NCI-H1105 treated with DMSO at 0.1 percent for 48 hours (cell line): ENCODE results near the gene ADK.
A peak's percentile ranks its signal among the peaks of the same experiment; 100 is the strongest.
"Not testable (repeated sequence)": the region's sequence is repeated elsewhere in the genome, so short reads cannot be mapped to it uniquely, and the experiment has no call there.

Source experiments
- DNase-seq: peaks from one replicate; lab custom pipeline; 2025; lab: John Stamatoyannopoulos, UW

Gene ADK

DNA sequence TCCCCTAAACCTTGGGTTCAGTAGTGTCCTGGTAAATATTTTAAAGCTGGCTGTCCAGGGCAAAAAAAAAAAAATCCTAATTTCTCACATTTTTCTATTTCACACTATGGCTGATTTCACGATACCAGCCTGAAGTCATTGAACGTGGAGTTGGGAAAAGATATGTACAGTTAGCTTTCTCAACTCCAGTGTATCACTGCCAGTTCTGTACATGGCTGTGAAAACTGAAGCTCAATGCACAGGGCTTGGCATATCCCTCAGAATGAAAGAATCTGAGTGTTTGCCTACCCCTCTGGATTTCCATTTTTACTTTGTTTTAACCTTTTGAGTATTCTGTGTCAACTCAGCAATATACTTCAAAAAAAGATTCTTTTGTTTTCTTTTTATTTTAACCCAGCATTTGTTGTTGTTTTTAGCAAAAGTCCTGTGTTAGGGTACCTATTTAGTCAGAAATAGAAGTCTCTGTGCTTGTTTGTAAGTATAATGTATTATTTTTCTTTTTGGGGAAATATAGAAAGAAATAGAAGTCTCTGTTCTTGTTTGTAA is 274.5 kb downstream of the ADK start:
- DNase-seq: no peak

- no peak for DNase-seq
These were observed 280.8 kb downstream of the ADK start for GRCh38 chr10:74431816-74432215.

DNA sequence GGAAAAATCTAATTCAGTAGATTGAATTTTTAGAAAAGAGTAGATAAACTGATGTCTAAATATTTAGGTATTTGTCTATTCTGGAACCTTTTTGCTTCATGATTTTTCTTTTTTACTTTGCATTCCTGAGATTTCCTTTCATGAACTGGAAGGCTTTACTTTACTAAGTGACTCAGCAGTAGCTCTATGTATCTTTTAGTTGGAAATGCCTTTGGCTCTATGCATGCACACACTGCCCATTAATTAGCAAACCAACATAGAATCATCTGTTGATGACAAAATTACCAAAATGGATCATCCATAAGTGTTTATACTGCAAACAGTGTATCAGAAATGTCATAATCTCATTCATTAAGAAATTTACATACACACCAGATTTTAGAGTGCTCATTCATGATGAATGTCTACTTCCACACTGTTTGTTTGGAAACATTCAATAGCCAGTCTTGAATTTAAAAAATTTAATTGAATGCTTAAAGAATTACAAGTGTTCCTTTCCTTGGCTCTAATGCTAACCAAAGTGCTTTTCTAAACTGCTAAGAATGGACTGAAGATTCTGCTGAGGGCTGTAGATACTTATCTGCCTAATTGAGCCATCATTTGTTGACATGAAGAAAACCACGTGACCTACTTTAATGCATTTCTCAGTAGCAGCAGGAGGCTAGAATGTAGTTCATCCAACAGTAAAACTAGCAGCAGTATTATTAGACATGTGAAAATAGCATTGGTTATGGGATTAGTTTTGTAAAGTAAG is 282.0 kb downstream of the ADK start:
- DNase-seq: peak; percentile 78

DNA sequence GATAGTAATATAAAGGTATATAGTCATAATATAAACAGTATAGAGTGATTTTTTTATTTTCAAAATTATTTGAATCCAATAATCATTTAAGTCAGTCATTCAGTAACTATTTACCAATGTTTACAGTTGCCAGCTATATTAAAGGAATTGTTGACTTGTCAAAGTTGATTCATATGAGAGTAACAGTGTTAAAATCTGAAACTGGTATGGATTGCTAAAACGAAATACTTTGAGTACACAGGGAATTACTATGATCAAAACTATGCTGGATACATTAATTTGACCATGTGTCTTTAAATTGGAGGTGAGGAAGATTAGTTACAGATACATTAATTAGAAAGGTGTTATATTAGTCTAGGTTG is 282.6 kb downstream of the ADK start:
- no peak for DNase-seq

GRCh38 chr10:74433993-74434392 is 283.0 kb downstream of the ADK start:
- no peak for DNase-seq

DNA sequence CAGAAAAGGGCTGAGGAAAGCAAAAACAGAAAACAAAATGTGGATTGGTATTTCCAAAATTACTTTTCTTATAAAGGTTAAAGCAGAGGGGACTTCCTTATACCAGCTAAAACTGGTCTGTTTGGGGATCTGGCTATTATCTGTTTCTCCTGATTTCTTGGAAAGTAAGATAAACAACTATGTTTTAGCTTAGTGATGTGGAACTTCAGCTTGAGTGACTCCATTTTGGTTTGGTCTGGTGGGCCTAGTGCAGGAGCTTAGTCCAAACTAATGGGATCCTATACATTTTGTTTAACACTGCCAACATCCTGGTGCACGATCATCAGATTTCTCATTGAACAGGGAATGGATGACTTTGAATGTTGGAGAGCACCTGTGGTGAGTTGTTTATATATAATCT is 283.5 kb downstream of the ADK start:
- no peak for DNase-seq

- DNase-seq: no peak
These were observed 285.6 kb downstream of the ADK start for GRCh38 chr10:74436523-74437170.

DNA sequence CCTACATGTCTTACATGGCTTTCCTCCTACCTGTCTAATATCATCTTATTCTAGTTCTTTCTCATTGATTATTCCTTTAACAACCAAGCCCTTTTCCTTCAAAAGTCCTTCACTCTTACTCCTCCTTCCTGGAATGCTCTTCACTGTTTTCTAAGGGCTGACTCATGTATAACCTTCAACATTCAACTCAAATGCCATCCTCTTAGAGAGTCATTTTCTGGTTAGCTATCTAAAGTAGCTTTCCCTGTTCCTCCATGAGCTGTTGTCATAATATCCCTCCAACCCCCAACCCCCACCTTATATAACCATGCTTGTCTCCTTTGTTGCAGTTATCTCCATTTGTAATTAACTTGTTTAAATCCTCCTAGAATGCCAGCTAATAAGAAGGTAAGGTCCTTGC is 286.8 kb downstream of the ADK start:
- no peak for DNase-seq

DNA sequence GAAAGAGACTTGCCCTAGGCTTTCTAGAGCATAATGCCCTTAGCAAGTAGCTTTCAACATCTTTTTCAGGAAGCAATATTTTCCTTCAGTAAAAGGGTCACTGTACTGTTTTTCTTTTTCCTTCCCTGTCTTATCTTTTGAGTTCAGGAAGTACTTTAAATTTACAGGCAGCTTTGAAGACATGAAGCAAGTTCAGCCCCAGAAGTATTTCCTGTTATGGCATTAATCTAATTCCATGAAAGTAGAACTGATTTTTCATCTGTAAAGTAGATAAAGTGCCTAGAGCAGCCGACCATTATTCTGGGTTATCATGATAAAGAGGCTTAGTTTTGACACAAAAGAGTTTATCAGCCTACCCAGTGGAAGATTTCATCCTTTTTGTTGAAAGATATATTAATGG is 288.2 kb downstream of the ADK start:
- DNase-seq: no peak

GRCh38 chr10:74445493-74445892 is 294.5 kb downstream of the ADK start:
- DNase-seq: no peak

- no peak for DNase-seq
These were observed 299.6 kb downstream of the ADK start for GRCh38 chr10:74450602-74451001.

DNA sequence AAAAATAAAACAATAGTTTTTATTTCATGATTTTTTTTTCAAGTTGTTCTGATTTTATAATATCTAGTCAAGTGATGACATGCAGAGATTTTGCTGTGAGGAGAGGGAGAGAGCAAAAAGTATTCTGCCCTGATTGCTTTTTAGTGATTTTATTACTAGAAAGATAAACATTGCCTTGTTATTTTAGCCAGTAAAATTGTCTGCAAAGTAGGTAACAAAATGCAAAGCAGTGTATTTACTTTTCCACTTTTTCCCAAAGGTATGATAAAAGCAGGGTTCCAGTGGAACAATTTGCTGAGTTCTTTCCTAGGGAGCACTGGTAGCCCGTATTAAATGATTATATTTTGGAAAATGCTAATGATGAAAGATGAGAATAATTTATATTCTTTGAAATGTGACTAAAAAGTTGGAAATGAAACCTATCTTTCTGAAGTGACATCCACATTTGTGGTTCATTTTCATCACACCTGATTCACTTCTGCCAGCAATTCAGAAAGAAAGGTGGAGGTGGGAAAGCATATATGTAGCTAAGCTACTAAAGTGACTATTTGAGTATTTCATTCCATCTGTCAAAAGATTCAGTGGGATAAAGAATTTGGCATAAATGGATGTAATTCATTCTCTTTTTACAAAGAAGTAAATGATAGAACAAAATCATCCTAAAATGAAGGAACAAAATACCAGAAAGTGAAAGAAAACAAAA is 300.3 kb downstream of the ADK start:
- no peak for DNase-seq

DNA sequence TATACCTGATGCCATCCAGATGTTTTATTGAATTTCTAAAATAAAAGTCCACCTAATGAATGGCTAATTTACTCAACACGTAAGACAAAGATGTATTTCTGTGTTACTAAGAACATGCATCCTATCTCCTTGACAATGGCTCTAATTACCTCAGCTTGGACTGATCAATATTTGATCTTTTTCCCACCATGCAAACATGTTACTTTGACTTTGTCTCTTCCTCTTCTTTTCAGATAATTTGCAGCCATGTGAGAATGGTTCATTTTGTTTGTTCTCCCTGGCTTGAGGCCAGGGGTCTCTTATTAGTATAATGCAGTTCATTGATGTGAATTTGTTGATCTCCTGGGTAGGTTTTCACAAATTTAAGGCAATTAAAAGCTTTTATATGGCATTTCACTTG is 302.1 kb downstream of the ADK start:
- DNase-seq: peak; percentile 59

GRCh38 chr10:74457478-74457877 is 306.5 kb downstream of the ADK start:
- DNase-seq: not testable (repeated sequence)

DNA sequence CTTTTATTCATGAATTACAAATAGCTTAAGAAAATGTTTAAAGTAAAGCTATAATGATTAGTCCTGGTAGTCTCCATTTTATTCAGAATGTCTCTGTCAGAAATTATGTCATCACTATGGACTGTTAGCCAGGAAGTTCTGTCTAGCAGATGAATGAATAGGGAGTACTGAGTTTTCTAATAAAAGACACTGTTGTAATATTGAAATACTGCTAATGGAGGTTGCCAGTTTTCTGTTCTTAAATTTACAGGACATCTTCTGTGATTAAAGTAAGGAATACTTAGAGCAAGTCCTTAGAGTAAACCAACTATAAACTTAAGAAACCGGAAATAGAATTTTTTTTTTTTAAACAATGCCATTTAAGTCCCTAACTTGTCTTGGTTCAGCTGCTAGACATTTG is 309.8 kb downstream of the ADK start:
- DNase-seq: no peak

GRCh38 chr10:74474022-74474713 is 323.1 kb downstream of the ADK start:
- DNase-seq: no peak

GRCh38 chr10:74476162-74476706 is 325.2 kb downstream of the ADK start:
- DNase-seq: not testable (repeated sequence)

GRCh38 chr10:74480778-74481177 is 329.8 kb downstream of the ADK start:
- DNase-seq: no peak

DNA sequence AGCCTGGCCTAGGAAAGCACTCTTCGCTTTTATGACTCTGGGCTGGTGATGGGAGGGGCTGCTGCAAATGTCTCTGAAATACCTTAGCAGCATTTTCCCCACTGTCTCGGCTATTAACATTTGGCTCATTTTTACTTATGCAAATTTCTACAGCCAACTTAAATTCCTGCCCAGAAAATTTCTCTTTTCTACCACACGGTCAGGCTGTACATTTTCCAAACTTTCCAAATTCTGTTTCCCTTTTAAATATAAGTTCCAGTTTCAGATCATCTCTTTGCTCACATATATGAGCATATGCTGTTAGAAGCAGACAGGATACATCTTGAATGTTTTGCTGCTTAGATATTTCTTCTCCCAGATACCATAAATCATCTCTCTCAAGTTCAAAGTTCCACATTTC is 332.3 kb downstream of the ADK start:
- DNase-seq: no peak

GRCh38 chr10:74485283-74485682 is 334.3 kb downstream of the ADK start:
- no peak for DNase-seq

DNA sequence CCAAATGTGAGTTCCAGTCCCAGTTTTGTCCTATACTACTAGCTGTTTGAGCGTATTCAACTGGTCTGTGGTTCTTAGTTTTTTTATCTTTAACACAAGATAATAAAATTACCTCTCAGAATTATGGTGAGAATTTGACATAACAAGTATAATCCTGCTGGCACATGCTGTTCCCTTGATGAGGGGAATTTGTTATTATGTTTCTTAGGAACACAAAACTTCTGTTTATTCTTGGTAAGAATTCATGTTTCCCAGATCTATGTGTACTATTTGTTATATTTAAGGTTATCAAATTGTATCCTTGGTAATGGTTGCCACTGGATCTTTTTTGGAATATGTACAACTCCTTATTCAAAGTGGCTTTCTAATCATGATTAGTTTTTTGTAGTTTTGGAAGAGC is 335.6 kb downstream of the ADK start:
- no peak for DNase-seq

DNA sequence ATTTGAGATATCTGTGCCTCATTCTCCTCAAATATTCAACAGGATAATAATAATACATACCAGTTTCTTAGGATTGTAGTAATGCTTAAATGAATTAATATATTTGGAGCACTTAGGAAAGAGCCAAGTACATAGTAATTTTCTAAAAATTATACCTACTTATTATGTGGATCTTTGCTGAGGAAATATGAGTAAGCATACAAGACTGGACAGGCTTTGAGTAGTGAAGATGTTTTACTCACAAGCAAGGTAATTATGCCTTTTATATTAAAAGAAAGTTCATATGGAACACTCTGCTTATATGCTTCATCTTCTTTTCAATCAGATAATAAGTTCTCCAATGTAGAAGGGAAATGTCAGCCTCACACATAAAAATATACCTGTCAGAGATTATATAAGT is 337.9 kb downstream of the ADK start:
- no peak for DNase-seq
